Measurements from ENCODE around the gene CLEC4A. TPM values are rescaled to one million over a fixed set of nuclear protein-coding genes. Genes with fewer than 3 reads are reported as not detected.
A peak's percentile ranks its signal among the peaks of the same experiment; 100 is the strongest.

Gene CLEC4A
- total RNA-seq, 1 experiment from 2014 or later = not detected

- Histone ChIP-seq H3K4me3 (no peak overlapping the region), H3K4me2 (peak overlapping the region; percentile 39), H3K79me2 (ENCODE audit: low read depth) (peaks cover 11% of the 10 kb centered on the region; the same call in 1 of the 2 replicates), H2AFZ (no peak overlapping the region), H3K27me3 (ENCODE audit: insufficient read depth, low read depth) (no peaks in the 10 kb centered on the region), H3F3A (ENCODE audit: insufficient read depth, low read depth) (peaks cover 26% of the 10 kb centered on the region; the same call in 1 of the 2 replicates), H3K9me2 (ENCODE audit: insufficient read depth) (0 out of 2 replicates have a peak, but pooled peaks cover 7% of the 10 kb centered on the region), H4K20me1 (ENCODE audit: insufficient read depth) (no peaks in the 10 kb centered on the region), H3K4me1 (replicated peaks; ENCODE audit: insufficient read depth) (peaks cover 36% of the 10 kb centered on the region), H3K36me3 (ENCODE audit: low read depth) (no peaks in the 10 kb centered on the region), H3K27ac (peak overlapping the region; percentile 22; the same call in 1 of the 2 replicates), H3K9me3 (ENCODE audit: insufficient read depth, low read depth) (no peaks in the 10 kb centered on the region)
- no TSS peak for BruUV-seq (replicated peaks)
- peak; percentile 40 to 81 for DNase-seq
- ChIA-PET POLR2A (ENCODE audit: unreplicated experiment) (interaction anchor here (0.6 to 0.7 kb wide), 4 partner anchors 31 to 398 kb away, joined by 3 to 8 read pairs (median 4); no protein-coding TSS in a partner anchor), CTCF (interaction anchor here (0.6 to 1.9 kb wide), 4 partner anchors 31 to 191 kb away, joined by 4 to 13 read pairs (median 6); no protein-coding TSS in a partner anchor)
- TF ChIP-seq EZH2 (IDR thresholded peaks at IDR 0.05; ENCODE audit: low read depth) (no peak), CTCF (conservative IDR thresholded peaks at IDR 0.05) (no peak)
- intact Hi-C loops (cut with micrococcal nuclease; ENCODE audit: unreplicated experiment) = no loop called here
These were observed 46.2 kb upstream of the CLEC4A start for GRCh38 chr12:8077207-8077606.

- no peak overlapping the region for H3K27ac ChIP-seq
- H4K20me1 ChIP-seq (ENCODE audit: insufficient read depth) = no peaks in the 10 kb centered on the region
- DNase-seq = peak; percentile 39 to 62
- no peak overlapping the region for H3K4me3 ChIP-seq
- TF ChIP-seq CTCF (conservative IDR thresholded peaks at IDR 0.05) (peak; percentile 67), EZH2 (IDR thresholded peaks at IDR 0.05; ENCODE audit: low read depth) (no peak)
- H3F3A ChIP-seq (ENCODE audit: insufficient read depth, low read depth) = peaks cover 34% of the 10 kb centered on the region; the same call in 1 of the 2 replicates
- H3K9me2 ChIP-seq (ENCODE audit: insufficient read depth) = 0 out of 2 replicates have a peak, but pooled peaks cover 7% of the 10 kb centered on the region
- intact Hi-C loops (cut with micrococcal nuclease; ENCODE audit: unreplicated experiment) = loop anchor here (1.0 kb wide), 2 partner anchors 32 to 218 kb away; no protein-coding TSS in a partner anchor
- H3K4me1 ChIP-seq (replicated peaks; ENCODE audit: insufficient read depth) = peaks cover 43% of the 10 kb centered on the region
- H3K27me3 ChIP-seq (ENCODE audit: insufficient read depth, low read depth) = no peaks in the 10 kb centered on the region
- H2AFZ ChIP-seq = no peak overlapping the region
- H3K9me3 ChIP-seq (ENCODE audit: insufficient read depth, low read depth) = no peaks in the 10 kb centered on the region
- no TSS peak for BruUV-seq (replicated peaks)
- peaks cover 23% of the 10 kb centered on the region for H3K79me2 ChIP-seq (ENCODE audit: low read depth)
- no peak overlapping the region for H3K4me2 ChIP-seq
- ChIA-PET CTCF (interaction anchor here (0.6 to 1.9 kb wide), 9 partner anchors 20 to 253 kb away, joined by 3 to 13 read pairs (median 4); no protein-coding TSS in a partner anchor), POLR2A (ENCODE audit: unreplicated experiment) (interaction anchor here (0.7 kb wide), 3 partner anchors 144 to 1118 kb away, joined by 4 to 9 read pairs (median 8); no protein-coding TSS in a partner anchor)
- no peaks in the 10 kb centered on the region for H3K36me3 ChIP-seq (ENCODE audit: low read depth)
These were observed 45.0 kb upstream of the CLEC4A start for GRCh38 chr12:8078398-8078797.

GRCh38 chr12:8078916-8079315, 44.5 kb upstream of the CLEC4A start:
- no TSS peak for BruUV-seq (replicated peaks)
- POLR2A ChIA-PET (ENCODE audit: unreplicated experiment) = interaction anchor here (0.7 kb wide), 1 partner anchor 145 kb away, joined by 8 read pairs; no protein-coding TSS in a partner anchor

More at GRCh38 chr12:8078916-8079315, 44.5 kb upstream of the CLEC4A start:
- intact Hi-C loops (cut with micrococcal nuclease; ENCODE audit: unreplicated experiment) = loop anchor here (1.0 kb wide), 2 partner anchors 33 to 219 kb away; no protein-coding TSS in a partner anchor
- TF ChIP-seq CTCF (conservative IDR thresholded peaks at IDR 0.05) (no peak), EZH2 (IDR thresholded peaks at IDR 0.05; ENCODE audit: low read depth) (no peak)
- Histone ChIP-seq H3K27me3 (ENCODE audit: insufficient read depth, low read depth) (no peaks in the 10 kb centered on the region), H3K9me3 (ENCODE audit: insufficient read depth, low read depth) (no peaks in the 10 kb centered on the region), H3K4me1 (replicated peaks; ENCODE audit: insufficient read depth) (peaks cover 45% of the 10 kb centered on the region), H3K36me3 (ENCODE audit: low read depth) (no peaks in the 10 kb centered on the region), H3K4me2 (no peak overlapping the region), H3K9me2 (ENCODE audit: insufficient read depth) (0 out of 2 replicates have a peak, but pooled peaks cover 7% of the 10 kb centered on the region), H3K27ac (no peak overlapping the region), H3F3A (ENCODE audit: insufficient read depth, low read depth) (peaks cover 34% of the 10 kb centered on the region; the same call in 1 of the 2 replicates), H3K4me3 (no peak overlapping the region), H4K20me1 (ENCODE audit: insufficient read depth) (no peaks in the 10 kb centered on the region; the same call in 1 of the 2 replicates), H2AFZ (no peak overlapping the region), H3K79me2 (ENCODE audit: low read depth) (peaks cover 28% of the 10 kb centered on the region)
- DNase-seq = no peak
- CTCF ChIA-PET = interaction anchor here (0.6 to 1.5 kb wide), 5 partner anchors 21 to 253 kb away, joined by 3 to 6 read pairs (median 4); no protein-coding TSS in a partner anchor

Data from PC-9 (cell line).